HG03064 (cell line): ENCODE data around the gene NARF.

Source experiments
- ATAC-seq: cut with Tn5 transposase; IDR thresholded peaks from one replicate; pipeline ENCODE4 v1.9.1; 2021; ENCODE audit warnings: low read depth; ENCODE audit not compliant: unreplicated experiment

NARF gene

DNA sequence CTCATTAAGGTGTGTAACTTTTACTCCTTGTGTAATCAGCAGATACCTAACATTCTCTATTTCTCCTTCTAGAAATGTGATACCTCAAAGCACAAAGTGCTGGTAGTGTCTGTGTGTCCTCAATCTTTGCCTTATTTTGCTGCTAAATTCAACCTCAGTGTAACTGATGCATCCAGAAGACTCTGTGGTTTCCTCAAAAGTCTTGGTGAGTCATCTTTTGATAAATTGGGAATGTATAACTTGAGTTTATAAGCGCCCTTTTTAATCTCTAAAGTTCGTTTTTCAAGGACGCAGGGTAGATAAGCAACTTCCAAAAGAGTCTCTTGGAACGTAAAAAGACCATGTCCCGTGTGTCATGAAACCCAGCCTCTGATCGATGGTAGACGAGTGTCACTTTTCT lies 10.2 kb downstream of the NARF start:
- ATAC-seq = no peak

DNA sequence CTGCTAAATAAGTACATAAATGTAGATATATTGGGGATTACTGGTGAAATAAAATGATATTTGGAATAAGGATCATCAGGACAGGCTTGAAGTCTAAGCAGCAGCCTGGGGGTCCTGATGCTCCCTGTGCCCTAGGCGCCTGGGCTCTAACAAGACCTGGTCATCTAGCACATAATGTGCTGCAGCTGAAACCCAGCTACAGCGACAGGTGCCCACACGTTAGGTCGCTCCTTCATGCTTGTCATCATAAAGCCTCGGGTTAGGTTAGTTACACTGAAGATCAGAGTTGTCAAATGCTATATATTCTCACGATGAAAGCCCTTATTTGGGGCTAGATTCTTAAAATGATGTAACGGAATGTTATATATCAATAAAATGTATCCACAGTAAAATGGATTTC lies 11.5 kb downstream of the NARF start:
- ATAC-seq = no peak

GRCh38 chr17:82474223-82475010 lies 15.9 kb downstream of the NARF start:
- ATAC-seq = no peak

DNA sequence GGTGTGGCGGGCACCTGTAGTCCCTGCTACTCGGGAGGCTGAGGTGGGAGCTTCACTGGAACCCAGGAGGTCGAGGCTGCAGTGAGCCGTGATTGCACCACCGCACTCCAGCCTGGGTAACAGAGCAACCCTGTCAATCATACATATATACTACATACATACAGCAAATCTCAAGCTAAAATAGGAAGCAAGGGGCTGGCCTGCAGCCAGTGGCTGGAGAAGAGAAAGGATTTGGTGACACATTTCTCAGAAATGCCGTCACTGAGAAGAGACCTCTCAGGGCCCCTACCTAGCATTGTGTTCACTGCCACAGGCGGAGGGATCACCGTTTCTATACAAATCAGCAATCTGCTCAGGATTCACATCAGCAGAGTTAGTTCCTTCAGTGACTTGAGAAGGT lies 16.9 kb downstream of the NARF start:
- ATAC-seq = no peak

GRCh38 chr17:82477934-82478333 lies 19.4 kb downstream of the NARF start:
- no peak for ATAC-seq

DNA sequence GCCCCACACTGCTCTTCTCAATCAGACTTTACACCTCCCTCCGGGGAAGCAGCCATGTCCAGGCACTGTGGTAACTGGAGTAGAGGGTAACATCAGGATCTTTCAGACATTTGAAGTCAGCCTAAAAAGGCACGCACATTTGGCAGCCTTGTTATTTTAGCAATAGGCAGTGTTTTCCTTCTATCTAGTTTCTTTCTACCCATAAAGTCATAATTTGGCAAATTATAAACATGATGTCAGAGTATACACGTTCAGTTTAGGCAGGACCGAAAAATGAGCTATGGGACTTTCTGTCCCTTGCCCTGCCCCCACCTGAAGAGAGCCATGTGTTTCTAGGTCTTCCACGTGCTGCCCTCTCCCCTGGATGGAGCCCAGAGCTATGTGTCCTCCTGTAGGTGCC lies 21.1 kb downstream of the NARF start:
- ATAC-seq = no peak

DNA sequence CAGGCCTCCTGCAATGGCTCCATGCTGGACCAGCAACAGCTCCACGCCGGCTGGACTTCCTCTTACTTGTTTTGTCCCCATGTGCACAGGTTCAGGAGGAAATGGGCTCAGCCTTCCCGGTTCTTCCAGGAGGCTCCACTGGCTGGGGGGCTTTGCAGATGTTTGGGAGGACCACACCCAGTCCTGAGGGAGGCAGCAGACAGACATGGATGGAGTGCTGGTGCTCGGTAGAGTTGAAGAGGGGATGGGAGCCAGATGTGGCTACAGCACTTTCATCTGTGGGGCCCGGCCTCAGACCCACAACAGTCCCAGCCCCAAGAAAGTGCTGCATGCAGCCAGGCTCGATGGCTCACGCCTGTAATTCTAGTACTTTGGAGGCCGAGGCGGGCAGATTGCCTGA lies 21.8 kb downstream of the NARF start:
- no peak for ATAC-seq

DNA sequence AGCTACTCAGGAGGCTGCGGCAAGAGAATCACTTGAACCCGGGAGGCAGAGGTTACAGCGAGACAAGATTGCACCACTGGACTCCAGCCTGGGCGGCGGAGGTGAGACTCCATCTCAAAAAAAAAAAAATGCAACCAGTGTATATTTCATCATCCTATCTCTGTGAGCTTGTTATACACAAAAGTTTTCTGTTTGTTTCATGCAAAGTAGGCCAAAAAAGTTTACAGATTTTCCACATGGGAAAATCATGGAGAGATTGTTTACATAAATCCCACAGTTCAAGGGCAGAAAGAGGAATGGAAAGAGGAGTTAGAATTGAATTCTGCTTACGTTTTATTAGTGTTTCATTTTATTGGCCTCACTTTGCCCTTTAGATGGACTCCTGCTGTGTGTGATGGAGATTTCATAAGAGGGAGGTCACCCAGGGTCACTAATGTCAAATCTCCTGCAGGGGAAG lies 24.7 kb downstream of the NARF start:
- no peak for ATAC-seq

DNA sequence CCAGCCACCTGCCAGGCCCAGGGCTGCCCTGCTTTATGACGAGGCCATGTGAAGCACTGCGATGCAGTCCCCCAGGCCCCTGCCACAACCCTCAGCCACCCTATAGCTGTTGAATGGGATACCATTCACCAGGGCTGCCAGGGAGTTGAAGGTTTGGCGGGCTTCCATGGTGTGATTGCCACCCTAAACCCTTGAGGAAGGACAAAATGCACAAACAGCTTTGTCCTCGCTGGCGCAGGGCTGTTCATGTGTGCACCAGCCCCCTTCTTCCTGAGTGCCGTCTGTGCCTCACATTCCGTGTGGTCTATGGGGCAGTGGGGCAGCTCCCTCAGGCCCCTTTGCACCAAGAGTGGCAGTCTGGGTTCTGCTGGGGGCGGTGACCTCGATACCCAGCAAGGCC lies 25.3 kb downstream of the NARF start:
- ATAC-seq = no peak

- ATAC-seq = no peak
Observed at GRCh38 chr17:82486231-82487094, 27.9 kb downstream of the NARF start.

GRCh38 chr17:82487910-82488309 lies 29.4 kb downstream of the NARF start:
- ATAC-seq = no peak

- ATAC-seq = no peak
Observed at GRCh38 chr17:82489117-82489516, 30.6 kb downstream of the NARF start.

GRCh38 chr17:82489851-82490511 lies 31.4 kb downstream of the NARF start:
- no peak for ATAC-seq

GRCh38 chr17:82490512-82491195 lies 32.1 kb downstream of the NARF start:
- ATAC-seq = no peak

- no peak for ATAC-seq
Observed at GRCh38 chr17:82491196-82491530, 32.6 kb downstream of the NARF start.

- no peak for ATAC-seq
Observed at GRCh38 chr17:82491533-82491932, 33.0 kb downstream of the NARF start.

- no peak for ATAC-seq
Observed at GRCh38 chr17:82492643-82493225, 34.2 kb downstream of the NARF start.

GRCh38 chr17:82493226-82493781 lies 34.8 kb downstream of the NARF start:
- no peak for ATAC-seq

- no peak for ATAC-seq
Observed at GRCh38 chr17:82494236-82495055, 35.9 kb downstream of the NARF start.
